NT2/D1 (cell line): ENCODE measurements around the gene DPP6.

Experiments
- SUZ12 ChIP-seq: IDR thresholded peaks from 2 replicates; pipeline ENCODE4 v1.6.1; 2011; ENCODE audit not compliant: insufficient read length, insufficient read depth; ENCODE audit errors: extremely low read depth
- YY1 ChIP-seq: IDR thresholded peaks from 2 replicates; pipeline ENCODE4 v1.6.1; 2011; ENCODE audit not compliant: insufficient read length, insufficient read depth
- ZNF274 ChIP-seq: IDR thresholded peaks from 2 replicates; pipeline ENCODE4 v1.6.1; 2011; ENCODE audit warnings: mild to moderate bottlenecking, low read depth, low read length

- TF ChIP-seq YY1 = no peak
- TF ChIP-seq ZNF274 = no peak
- no peak for TF ChIP-seq SUZ12
Measured at GRCh38 chr7:154917808-154918160, 865.6 kb downstream of the DPP6 start.
